H9 (cell line): ENCODE measurements around the gene SPTBN4. TPM values are rescaled to one million over a fixed set of nuclear protein-coding genes. Genes with fewer than 3 reads are reported as not detected.

Experiments used
- DNase-seq: peaks from one replicate; pipeline ENCODE4 v3.0.0-alpha.2; 2017
- H2AFZ ChIP-seq: one replicate; pipeline ENCODE4 v1.6.1; 2013; ENCODE audit warnings: mild to moderate bottlenecking, low read length, control low read depth, moderate library complexity
- H2AK5ac ChIP-seq: 2 replicates; pipeline ENCODE4 v1.6.1; 2013; ENCODE audit warnings: low read length, control low read depth, mixed read lengths; ENCODE audit not compliant: insufficient read length
- H2BK120ac ChIP-seq: one replicate; pipeline ENCODE4 v1.6.1; 2013; ENCODE audit warnings: low read depth, mild to moderate bottlenecking, low read length, control low read depth, inconsistent platforms; ENCODE audit not compliant: poor library complexity, severe bottlenecking
- H2BK12ac ChIP-seq: 2 replicates; pipeline ENCODE4 v1.6.1; 2013; ENCODE audit warnings: low read length, control low read depth, mixed read lengths, low read depth; ENCODE audit not compliant: insufficient read length
- H2BK15ac ChIP-seq: 2 replicates; pipeline ENCODE4 v1.6.1; 2013; ENCODE audit warnings: low read depth, low read length, control low read depth
- H2BK20ac ChIP-seq: one replicate; pipeline ENCODE4 v1.6.1; 2013; ENCODE audit warnings: low read depth, mild to moderate bottlenecking, low read length, control low read depth, inconsistent platforms; ENCODE audit not compliant: poor library complexity, severe bottlenecking
- H2BK5ac ChIP-seq: 2 replicates; pipeline ENCODE4 v1.6.1; 2013; ENCODE audit warnings: low read length, control low read depth, mixed read lengths; ENCODE audit not compliant: insufficient read length
- H3K14ac ChIP-seq: 2 replicates; pipeline ENCODE4 v1.6.1; 2013; ENCODE audit warnings: low read length, control low read depth; ENCODE audit not compliant: insufficient read depth
- H3K18ac ChIP-seq: 2 replicates; pipeline ENCODE4 v1.6.1; 2013; ENCODE audit warnings: low read depth, mild to moderate bottlenecking, mixed read lengths, low read length, control low read depth; ENCODE audit not compliant: insufficient read length
- H3K23ac ChIP-seq: 2 replicates; pipeline ENCODE4 v1.6.1; 2013; ENCODE audit warnings: low read length, control low read depth, mixed read lengths, low read depth; ENCODE audit not compliant: insufficient read length
- H3K23me2 ChIP-seq: 2 replicates; pipeline ENCODE4 v1.6.1; 2013; ENCODE audit warnings: low read depth, mild to moderate bottlenecking, mixed read lengths, low read length, control low read depth; ENCODE audit not compliant: insufficient read length, poor library complexity, severe bottlenecking
- H3K27ac ChIP-seq: 2 replicates; pipeline ENCODE4 v1.5.1; 2013; ENCODE audit warnings: low read length, control low read depth, mixed read lengths, low read depth; ENCODE audit not compliant: insufficient read length
- H3K27me3 ChIP-seq: 2 replicates; pipeline ENCODE4 v1.6.1; 2013; ENCODE audit warnings: low read length, control low read depth, inconsistent platforms; ENCODE audit not compliant: insufficient read depth
- H3K4ac ChIP-seq: 2 replicates; pipeline ENCODE4 v1.6.1; 2013; ENCODE audit warnings: low read depth, mild to moderate bottlenecking, control low read depth, inconsistent platforms, low read length, moderate library complexity
- H3K4me1 ChIP-seq: 2 replicates; pipeline ENCODE4 v1.6.1; 2013; ENCODE audit warnings: low read length, control low read depth, inconsistent platforms; ENCODE audit not compliant: insufficient read depth
- H3K4me2 ChIP-seq: 2 replicates; pipeline ENCODE4 v1.6.1; 2013; ENCODE audit warnings: low read length, control low read depth, mixed read lengths; ENCODE audit not compliant: insufficient read length, insufficient read depth
- H3K56ac ChIP-seq: 2 replicates; pipeline ENCODE4 v1.6.1; 2013; ENCODE audit warnings: low read depth, mild to moderate bottlenecking, mixed read lengths, low read length, control low read depth; ENCODE audit not compliant: insufficient read length
- H3K79me1 ChIP-seq: 2 replicates; pipeline ENCODE4 v1.6.1; 2013; ENCODE audit warnings: low read depth, mild to moderate bottlenecking, moderate library complexity, low read length, control low read depth, inconsistent platforms; ENCODE audit not compliant: insufficient read depth, poor library complexity, severe bottlenecking
- H3K79me2 ChIP-seq: 2 replicates; pipeline ENCODE4 v1.6.1; 2013; ENCODE audit warnings: low read length, control low read depth, inconsistent platforms; ENCODE audit not compliant: insufficient read depth
- H3K9ac ChIP-seq: 2 replicates; pipeline ENCODE4 v1.6.1; 2013; ENCODE audit warnings: low read length, control low read depth, mixed read lengths; ENCODE audit not compliant: insufficient read length; ENCODE audit errors: extremely low read depth
- H3K9me3 ChIP-seq: one replicate; pipeline ENCODE4 v1.6.1; 2013; ENCODE audit warnings: low read depth, low read length, inconsistent platforms; ENCODE audit not compliant: control insufficient read depth
- H3T11ph ChIP-seq: one replicate; pipeline ENCODE4 v1.6.1; 2013; ENCODE audit warnings: mild to moderate bottlenecking, low read length, control low read depth, inconsistent platforms
- H4K20me1 ChIP-seq: one replicate; pipeline ENCODE4 v1.6.1; 2013; ENCODE audit not compliant: control insufficient read depth, insufficient read length, insufficient read depth
- H4K5ac ChIP-seq: 2 replicates; pipeline ENCODE4 v1.6.1; 2013; ENCODE audit warnings: low read depth, mild to moderate bottlenecking, mixed read lengths, low read length, control low read depth; ENCODE audit not compliant: insufficient read length
- H4K8ac ChIP-seq: replicated peaks from 2 replicates; pipeline ENCODE4 v1.6.1; 2013; ENCODE audit warnings: low read length, control low read depth, mixed read lengths, low read depth; ENCODE audit not compliant: insufficient read length
- H4K91ac ChIP-seq: 2 replicates; pipeline ENCODE4 v1.6.1; 2013; ENCODE audit warnings: low read depth, mild to moderate bottlenecking, moderate library complexity, mixed read lengths, low read length, control low read depth; ENCODE audit not compliant: insufficient read length
- H3K27ac Mint-ChIP-seq, 3 experiments: 2 replicates in 2 of 3; 3 replicates in 1 of 3; pipeline ENCODE4 v1.8.0; 2020 to 2021; ENCODE audit warnings: mixed read lengths in 3 of 3, mild to moderate bottlenecking in 1 of 3, moderate library complexity in 1 of 3
- H3K27me3 Mint-ChIP-seq: 2 replicates; pipeline ENCODE4 v1.8.0; 2021; ENCODE audit warnings: low read depth, mild to moderate bottlenecking, moderate library complexity, mixed read lengths
- H3K36me3 Mint-ChIP-seq, 3 experiments: 2 replicates in 2 of 3; 3 replicates in 1 of 3; pipeline ENCODE4 v1.8.0; 2020 to 2021; ENCODE audit warnings: low read depth in 3 of 3, mixed read lengths in 3 of 3; ENCODE audit not compliant: insufficient read depth in 1 of 3
- H3K4me1 Mint-ChIP-seq, 2 experiments: 2 replicates each; pipeline ENCODE4 v1.8.0; 2020; ENCODE audit warnings: mixed read lengths in 2 of 2
- H3K4me3 Mint-ChIP-seq, 2 experiments: 2 replicates in 1 of 2; 3 replicates in 1 of 2; pipeline ENCODE4 v1.8.0; 2020 to 2021; ENCODE audit warnings: mild to moderate bottlenecking in 2 of 2, mixed read lengths in 2 of 2, moderate library complexity in 1 of 2
- H3K9me3 Mint-ChIP-seq, 2 experiments: 2 replicates in 1 of 2; 3 replicates in 1 of 2; pipeline ENCODE4 v1.8.0; 2020; ENCODE audit warnings: mild to moderate bottlenecking in 2 of 2, mixed read lengths in 2 of 2, moderate library complexity in 1 of 2
- CTCF ChIP-seq: fragments of 200-600 bp; sonication (generic); conservative IDR thresholded peaks from 3 replicates; pipeline ENCODE4 v1.8.0; 2021; ENCODE audit warnings: antibody characterized with exemption, mild to moderate bottlenecking
- WGBS: extraction: QIAGEN DNeasy Blood & Tissue Kit; methylation state at CpG from one replicate; pipeline ENCODE4 v1.1.7; 2013; ENCODE audit warnings: missing lambda C conversion rate, low lambda C conversion rate, mixed read lengths; ENCODE audit not compliant: insufficient read length; ENCODE audit errors: extremely low coverage; 5-methylcytosine and 5-hydroxymethylcytosine counted together
- total RNA-seq: library from RNA; stranded (reverse); gene quantifications from 2 replicates; pipeline ENCODE4 v1.2.1, GENCODE V29; 2021

Gene SPTBN4
- total RNA-seq, 1 experiment from 2014 or later: 2.9 TPM

DNA sequence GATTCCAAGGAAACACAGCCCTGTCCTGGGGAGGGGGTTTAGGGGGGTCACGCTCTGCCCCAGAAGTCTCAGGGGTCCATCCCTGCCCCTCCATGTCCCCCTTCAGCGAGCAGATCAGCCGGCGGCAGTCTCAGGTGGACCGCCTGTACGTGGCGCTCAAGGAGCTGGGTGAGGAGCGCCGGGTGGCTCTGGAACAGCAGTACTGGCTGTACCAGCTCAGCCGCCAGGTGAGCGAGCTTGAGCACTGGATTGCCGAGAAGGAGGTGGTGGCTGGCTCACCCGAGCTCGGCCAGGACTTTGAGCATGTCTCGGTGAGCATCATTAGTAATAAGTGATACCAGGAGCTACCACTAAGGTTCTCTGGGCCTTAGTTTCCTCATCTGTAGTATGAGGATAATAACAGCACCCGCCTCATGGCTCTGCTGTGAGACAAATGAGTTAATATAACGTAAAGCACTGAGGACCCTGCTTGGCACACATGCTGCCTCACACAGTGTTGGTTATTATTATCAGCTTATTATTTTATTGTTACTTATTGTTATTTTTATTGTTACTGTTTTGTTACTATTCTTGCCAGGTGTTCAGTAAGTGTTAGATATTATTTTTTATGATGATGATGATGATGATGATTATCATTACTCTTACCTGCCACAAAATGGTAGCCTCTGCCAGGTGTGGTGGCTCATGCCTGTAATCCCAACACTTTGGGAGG, 89.3 kb downstream of the SPTBN4 start:
- H3K4ac ChIP-seq: no peak overlapping the region
- H2BK120ac ChIP-seq: no peak overlapping the region
- no peak overlapping the region for H4K5ac ChIP-seq
- no peak overlapping the region for H3K27ac ChIP-seq
- Mint-ChIP-seq H3K9me3 (no peaks in the 10 kb centered on the region), H3K27me3 (peaks cover 73% of the 10 kb centered on the region), H3K4me3 (no peak overlapping the region), H3K4me1 (peaks cover 3 to 18% of the 10 kb centered on the region in 2 experiments), H3K27ac (no peak overlapping the region), H3K36me3 (no peaks in the 10 kb centered on the region)
- no peaks in the 10 kb centered on the region for H3K9me3 ChIP-seq
- H3K4me2 ChIP-seq: no peak overlapping the region
- no peaks in the 10 kb centered on the region for H3K79me1 ChIP-seq
- H3K79me2 ChIP-seq: no peaks in the 10 kb centered on the region
- no peak overlapping the region for H2BK15ac ChIP-seq
- H3K23me2 ChIP-seq: peaks cover 2% of the 10 kb centered on the region
- H3K18ac ChIP-seq: no peak overlapping the region
- no peak for TF ChIP-seq CTCF
- no peak overlapping the region for H3K56ac ChIP-seq
- H4K8ac ChIP-seq: no peak overlapping the region
- no peak overlapping the region for H3K14ac ChIP-seq
- no peaks in the 10 kb centered on the region; the same call in 1 of the 2 replicates for H3K27me3 ChIP-seq
- no CpG with 5 or more reads among the region's 17 CpGs for WGBS
- H3K9ac ChIP-seq: no peak overlapping the region
- H3K23ac ChIP-seq: no peak overlapping the region
- H2BK20ac ChIP-seq: no peak overlapping the region
- no peak overlapping the region for H2AK5ac ChIP-seq
- no peak overlapping the region for H2BK5ac ChIP-seq
- no peak overlapping the region for H2AFZ ChIP-seq
- DNase-seq: no peak
- H3T11ph ChIP-seq: no peak overlapping the region
- no peaks in the 10 kb centered on the region for H3K4me1 ChIP-seq
- no peaks in the 10 kb centered on the region for H4K20me1 ChIP-seq
- no peak overlapping the region for H4K91ac ChIP-seq
- H2BK12ac ChIP-seq: no peak overlapping the region
